Mesenchymal stem cell (in vitro differentiated cells and primary cell): ENCODE data around the gene PDE9A.

Source experiments
- DNase-seq: peaks from one replicate; pipeline ENCODE4 v3.0.0-alpha.2; 2013
- H2AFZ ChIP-seq: one replicate; pipeline ENCODE4 v1.6.1; 2013; ENCODE audit warnings: low read depth, mild to moderate bottlenecking, control low read depth, inconsistent platforms, low read length, moderate library complexity
- H2AK5ac ChIP-seq: 2 replicates; pipeline ENCODE4 v1.6.1; 2013; ENCODE audit warnings: low read length, moderate library complexity, mild to moderate bottlenecking, inconsistent platforms; ENCODE audit not compliant: severe bottlenecking
- H2BK120ac ChIP-seq: one replicate; pipeline ENCODE4 v1.6.1; 2013; ENCODE audit warnings: low read depth, mild to moderate bottlenecking, inconsistent platforms, low read length, moderate library complexity
- H2BK12ac ChIP-seq, 2 experiments: one replicate each; pipeline ENCODE4 v1.6.1; 2013; ENCODE audit warnings: inconsistent platforms in 2 of 2, low read length in 2 of 2, mild to moderate bottlenecking in 2 of 2, moderate library complexity in 2 of 2, control low read depth in 1 of 2
- H2BK15ac ChIP-seq: one replicate; pipeline ENCODE4 v1.6.1; 2013; ENCODE audit warnings: mild to moderate bottlenecking, low read depth, inconsistent platforms; ENCODE audit not compliant: poor library complexity, severe bottlenecking
- H2BK5ac ChIP-seq: 2 replicates; pipeline ENCODE4 v1.6.1; 2013; ENCODE audit warnings: low read depth, mild to moderate bottlenecking, low read length, control low read depth, inconsistent platforms; ENCODE audit not compliant: poor library complexity, severe bottlenecking
- H3K14ac ChIP-seq, 2 experiments: one replicate each; pipeline ENCODE4 v1.6.1; 2013; ENCODE audit warnings: inconsistent platforms in 2 of 2, low read length in 2 of 2, control low read depth in 1 of 2, mild to moderate bottlenecking in 1 of 2, moderate library complexity in 1 of 2
- H3K18ac ChIP-seq, 2 experiments: one replicate each; pipeline ENCODE4 v1.6.1; 2013; ENCODE audit warnings: inconsistent platforms in 2 of 2, low read length in 2 of 2, control low read depth in 1 of 2, low read depth in 1 of 2, mild to moderate bottlenecking in 1 of 2
- H3K23ac ChIP-seq, 2 experiments: one replicate each; pipeline ENCODE4 v1.6.1; 2013; ENCODE audit warnings: inconsistent platforms in 2 of 2, low read length in 2 of 2, mild to moderate bottlenecking in 2 of 2, moderate library complexity in 2 of 2, control low read depth in 1 of 2
- H3K27ac ChIP-seq: 2 replicates; pipeline ENCODE4 v1.5.1; 2013; ENCODE audit warnings: mild to moderate bottlenecking, moderate library complexity, low read length, control low read depth, inconsistent platforms; ENCODE audit not compliant: poor library complexity, severe bottlenecking
- H3K27me3 ChIP-seq, 2 experiments: 2 replicates each; pipeline versions ENCODE4 v1.6.1 to v1.7.0; 2013; ENCODE audit warnings: low read length in 2 of 2, mild to moderate bottlenecking in 2 of 2, moderate library complexity in 2 of 2, control low read depth in 1 of 2, inconsistent platforms in 1 of 2; ENCODE audit not compliant: control insufficient read depth in 1 of 2, insufficient read depth in 1 of 2
- H3K36me3 ChIP-seq, 2 experiments: 2 replicates each; pipeline versions ENCODE4 v1.6.1 to v1.7.0; 2013; ENCODE audit warnings: low read length in 2 of 2, control low read depth in 1 of 2, inconsistent platforms in 1 of 2, low read depth in 1 of 2, mild to moderate bottlenecking in 1 of 2; ENCODE audit not compliant: insufficient read depth in 2 of 2, control insufficient read depth in 1 of 2
- H3K4ac ChIP-seq, 2 experiments: one replicate each; pipeline ENCODE4 v1.6.1; 2013; ENCODE audit warnings: inconsistent platforms in 2 of 2, low read length in 2 of 2, mild to moderate bottlenecking in 2 of 2, moderate library complexity in 2 of 2, control low read depth in 1 of 2, low read depth in 1 of 2
- H3K4me1 ChIP-seq: 2 replicates; pipeline ENCODE4 v1.6.1; 2013; ENCODE audit warnings: low read depth, low read length, control low read depth; ENCODE audit not compliant: control insufficient read depth, insufficient read depth
- H3K4me2 ChIP-seq: 2 replicates; pipeline ENCODE4 v1.6.1; 2013; ENCODE audit warnings: low read length, mild to moderate bottlenecking, inconsistent platforms; ENCODE audit not compliant: poor library complexity, severe bottlenecking
- H3K4me3 ChIP-seq, 2 experiments: 2 replicates each; pipeline versions ENCODE4 v1.5.1 to v1.7.0; 2013; ENCODE audit warnings: low read length in 2 of 2, mild to moderate bottlenecking in 2 of 2, control low read depth in 1 of 2, low read depth in 1 of 2; ENCODE audit not compliant: insufficient read depth in 1 of 2
- H3K79me1 ChIP-seq: replicated peaks from 2 replicates; pipeline ENCODE4 v1.6.1; 2013; ENCODE audit warnings: mild to moderate bottlenecking, control low read depth, low read length, inconsistent platforms; ENCODE audit not compliant: poor library complexity, severe bottlenecking
- H3K9ac ChIP-seq: 2 replicates; pipeline ENCODE4 v1.7.0; 2013; ENCODE audit warnings: mild to moderate bottlenecking, low read length, moderate library complexity
- H3K9me3 ChIP-seq: 2 replicates; pipeline ENCODE4 v1.7.0; 2013; ENCODE audit warnings: mild to moderate bottlenecking, low read length; ENCODE audit not compliant: control insufficient read depth
- H4K8ac ChIP-seq: one replicate; pipeline ENCODE4 v1.6.1; 2013; ENCODE audit warnings: inconsistent platforms, mild to moderate bottlenecking, low read length, moderate library complexity
- H4K91ac ChIP-seq: one replicate; pipeline ENCODE4 v1.6.1; 2013; ENCODE audit warnings: mild to moderate bottlenecking, low read length, inconsistent platforms
- WGBS: methylation state at CpG from one replicate; pipeline ENCODE4 v1.1.7; 2013; ENCODE audit warnings: mixed read lengths; 5-methylcytosine and 5-hydroxymethylcytosine counted together

The PDE9A gene

GRCh38 chr21:42744520-42745445, 91.4 kb downstream of the PDE9A start:
- Histone ChIP-seq H3K36me3 (peaks cover 0 to 16% of the 10 kb centered on the region in 2 experiments), H2BK5ac (no peak overlapping the region), H4K91ac (no peak overlapping the region), H3K27ac (no peak overlapping the region), H3K27me3 (peaks cover 5 to 26% of the 10 kb centered on the region in 2 experiments), H2BK12ac (no peak overlapping the region), H3K23ac (no peak overlapping the region), H3K9me3 (no peaks in the 10 kb centered on the region), H3K79me1 (no peaks in the 10 kb centered on the region), H2AK5ac (no peak overlapping the region), H3K14ac (peak overlapping the region in 1 of 2 experiments; percentile 3), H3K4me2 (no peak overlapping the region), H3K4me3 (no peak overlapping the region), H3K18ac (no peak overlapping the region), H3K4me1 (no peaks in the 10 kb centered on the region), H3K4ac (no peak overlapping the region), H4K8ac (no peak overlapping the region), H2BK120ac (no peak overlapping the region), H2AFZ (no peak overlapping the region), H2BK15ac (no peak overlapping the region), H3K9ac (no peak overlapping the region)
- no peak for DNase-seq
- 93% methylated on average over 30 of the region's 30 CpGs for WGBS

GRCh38 chr21:42745511-42746239, 92.3 kb downstream of the PDE9A start:
- H2BK15ac ChIP-seq, result no peak overlapping the region
- no peak overlapping the region for H3K14ac ChIP-seq
- H3K9ac ChIP-seq, result no peak overlapping the region
- peaks cover 5 to 26% of the 10 kb centered on the region in 2 experiments for H3K27me3 ChIP-seq
- H2BK12ac ChIP-seq, result no peak overlapping the region
- H4K8ac ChIP-seq, result no peak overlapping the region
- no peak for DNase-seq
- no peak overlapping the region for H3K18ac ChIP-seq
- 95% methylated on average over 22 of the region's 22 CpGs for WGBS
- no peaks in the 10 kb centered on the region for H3K4me1 ChIP-seq
- H3K79me1 ChIP-seq, result no peaks in the 10 kb centered on the region
- H2BK120ac ChIP-seq, result no peak overlapping the region
- no peaks in the 10 kb centered on the region for H3K9me3 ChIP-seq
- peaks cover 0 to 16% of the 10 kb centered on the region in 2 experiments for H3K36me3 ChIP-seq
- no peak overlapping the region for H3K27ac ChIP-seq
- no peak overlapping the region for H3K23ac ChIP-seq
- no peak overlapping the region for H2AFZ ChIP-seq
- H3K4me2 ChIP-seq, result no peak overlapping the region
- no peak overlapping the region for H3K4ac ChIP-seq
- no peak overlapping the region for H3K4me3 ChIP-seq
- H2AK5ac ChIP-seq, result no peak overlapping the region
- H2BK5ac ChIP-seq, result no peak overlapping the region
- no peak overlapping the region for H4K91ac ChIP-seq

DNA sequence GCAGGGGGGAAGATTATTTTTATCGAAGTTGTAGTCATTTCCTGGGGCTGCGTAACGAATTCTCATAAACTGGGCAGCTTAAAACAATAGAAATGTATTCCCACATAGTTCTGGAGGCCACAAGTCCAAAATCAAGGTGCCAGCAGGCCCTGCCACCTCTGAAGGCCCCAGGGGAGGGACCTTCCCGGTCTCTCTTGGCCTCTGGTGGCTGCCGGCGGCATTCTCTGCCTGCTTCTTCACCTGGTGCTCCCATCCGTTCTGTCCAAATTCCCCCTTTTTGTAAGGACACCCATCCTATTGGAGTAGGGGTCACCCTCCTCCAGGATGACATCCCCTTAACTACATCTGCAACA, 92.8 kb downstream of the PDE9A start:
- H3K4me1 ChIP-seq, result no peaks in the 10 kb centered on the region
- no peak overlapping the region for H2BK15ac ChIP-seq
- no peak overlapping the region for H2BK5ac ChIP-seq
- H3K27me3 ChIP-seq, result peaks cover 5 to 21% of the 10 kb centered on the region in 2 experiments
- H2BK120ac ChIP-seq, result no peak overlapping the region
- H3K4ac ChIP-seq, result no peak overlapping the region
- H4K91ac ChIP-seq, result no peak overlapping the region
- no peak for DNase-seq
- H3K9ac ChIP-seq, result no peak overlapping the region
- no peak overlapping the region for H2BK12ac ChIP-seq
- 92% methylated on average over 7 of the region's 7 CpGs for WGBS
- H3K36me3 ChIP-seq, result peaks cover 0 to 16% of the 10 kb centered on the region in 2 experiments
- no peak overlapping the region for H2AFZ ChIP-seq
- H3K14ac ChIP-seq, result no peak overlapping the region
- no peak overlapping the region for H3K18ac ChIP-seq
- no peaks in the 10 kb centered on the region for H3K9me3 ChIP-seq
- no peak overlapping the region for H3K4me3 ChIP-seq
- no peak overlapping the region for H3K23ac ChIP-seq
- H3K79me1 ChIP-seq, result no peaks in the 10 kb centered on the region
- no peak overlapping the region for H2AK5ac ChIP-seq
- H3K4me2 ChIP-seq, result no peak overlapping the region
- no peak overlapping the region for H3K27ac ChIP-seq
- H4K8ac ChIP-seq, result no peak overlapping the region

GRCh38 chr21:42746593-42747275, 93.3 kb downstream of the PDE9A start:
- Histone ChIP-seq H3K79me1 (no peaks in the 10 kb centered on the region), H3K27me3 (peaks cover 5 to 18% of the 10 kb centered on the region in 2 experiments), H2BK12ac (no peak overlapping the region), H4K8ac (no peak overlapping the region), H2BK15ac (no peak overlapping the region), H3K14ac (no peak overlapping the region), H2BK5ac (no peak overlapping the region), H2AFZ (no peak overlapping the region), H3K4me1 (no peaks in the 10 kb centered on the region), H3K4me3 (no peak overlapping the region), H3K9ac (no peak overlapping the region), H3K36me3 (peaks cover 0 to 16% of the 10 kb centered on the region in 2 experiments), H3K27ac (no peak overlapping the region), H3K4ac (no peak overlapping the region), H2AK5ac (no peak overlapping the region), H2BK120ac (no peak overlapping the region), H3K9me3 (no peaks in the 10 kb centered on the region), H3K23ac (no peak overlapping the region), H4K91ac (no peak overlapping the region), H3K4me2 (no peak overlapping the region), H3K18ac (no peak overlapping the region)
- no peak for DNase-seq
- WGBS, result 95% methylated on average over 18 of the region's 21 CpGs
